GM23338 (cell line): ENCODE results near the gene XYLB.

Experiments used
- CREB1 ChIP-seq: fragments of 250-450 bp; sonication (Bioruptor Pico); IDR thresholded peaks from 2 replicates; pipeline ENCODE4 v1.5.0; 2020; ENCODE audit warnings: low read depth, mild to moderate bottlenecking, moderate library complexity
- CTCF ChIP-seq, 2 experiments: fragments of 200-600 bp in 1 of 2; sonication (generic) in 1 of 2; conservative IDR thresholded peaks; 2 replicates each; pipeline versions ENCODE4 v1.5.1 to v1.6.1; 2016 to 2017; ENCODE audit warnings: antibody characterized with exemption in 2 of 2, low read depth in 2 of 2, mild to moderate bottlenecking in 2 of 2, moderate library complexity in 1 of 2
- EZH2 ChIP-seq: fragments of 200-600 bp; sonication (generic); IDR thresholded peaks from one replicate; pipeline ENCODE4 v1.8.0; 2017; ENCODE audit warnings: antibody characterized with exemption, mild to moderate bottlenecking, low read depth; ENCODE audit not compliant: unreplicated experiment
- EZH2phosphoT487 ChIP-seq: fragments of 200-600 bp; sonication (generic); IDR thresholded peaks from one replicate; pipeline ENCODE4 v1.8.1; 2018; ENCODE audit warnings: antibody characterized with exemption; ENCODE audit not compliant: unreplicated experiment
- JUNB ChIP-seq: IDR thresholded peaks from one replicate; pipeline ENCODE4 v1.6.1; 2016; ENCODE audit warnings: antibody characterized with exemption; ENCODE audit not compliant: unreplicated experiment
- NANOG ChIP-seq: IDR thresholded peaks from 2 replicates; pipeline ENCODE4 v1.6.1; 2016; ENCODE audit warnings: antibody characterized with exemption, borderline replicate concordance
- POLR2AphosphoS5 ChIP-seq: IDR thresholded peaks from 2 replicates; pipeline ENCODE4 v1.6.1; 2016; ENCODE audit warnings: antibody characterized with exemption, low read depth
- REST ChIP-seq: IDR thresholded peaks from one replicate; pipeline ENCODE4 v1.6.1; 2018; ENCODE audit warnings: antibody characterized with exemption; ENCODE audit not compliant: unreplicated experiment
- ZNF331 ChIP-seq: fragments of 250-450 bp; sonication (Bioruptor Pico); IDR thresholded peaks from 2 replicates; pipeline ENCODE4 v1.5.0; 2020; ENCODE audit warnings: low read depth, mild to moderate bottlenecking, moderate library complexity
- ZNF462 ChIP-seq: fragments of 250-450 bp; sonication (Bioruptor Pico); IDR thresholded peaks from 2 replicates; pipeline ENCODE4 v1.5.0; 2020; ENCODE audit warnings: mild to moderate bottlenecking, moderate library complexity
- TF ChIP-seq, protein P1 (sequence below): IDR thresholded peaks from 2 replicates; pipeline ENCODE4 v1.6.1; 2016; ENCODE audit warnings: antibody characterized with exemption

GRCh38 chr3:38313263-38313662 lies 33.3 kb upstream of the XYLB start:
- TF ChIP-seq CTCF (conservative IDR thresholded peaks at IDR 0.05; ENCODE audit: low read depth in 2 of 2) (no peak), EZH2 (no peak), EZH2phosphoT487 (no peak), POLR2AphosphoS5 (no peak), CREB1 (CRISPR knock-in tag) (no peak), JUNB (no peak), REST (no peak), ZNF462 (no peak), ZNF331 (CRISPR knock-in tag) (no peak), NANOG (no peak)
- TF ChIP-seq, protein P1, sequence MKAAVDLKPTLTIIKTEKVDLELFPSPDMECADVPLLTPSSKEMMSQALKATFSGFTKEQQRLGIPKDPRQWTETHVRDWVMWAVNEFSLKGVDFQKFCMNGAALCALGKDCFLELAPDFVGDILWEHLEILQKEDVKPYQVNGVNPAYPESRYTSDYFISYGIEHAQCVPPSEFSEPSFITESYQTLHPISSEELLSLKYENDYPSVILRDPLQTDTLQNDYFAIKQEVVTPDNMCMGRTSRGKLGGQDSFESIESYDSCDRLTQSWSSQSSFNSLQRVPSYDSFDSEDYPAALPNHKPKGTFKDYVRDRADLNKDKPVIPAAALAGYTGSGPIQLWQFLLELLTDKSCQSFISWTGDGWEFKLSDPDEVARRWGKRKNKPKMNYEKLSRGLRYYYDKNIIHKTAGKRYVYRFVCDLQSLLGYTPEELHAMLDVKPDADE, result no peak
